Measurements from ENCODE around the gene HBM. TPM values are rescaled to one million over a fixed set of nuclear protein-coding genes. Genes with fewer than 3 reads are reported as not detected.

The HBM gene
- total RNA-seq, 1 donor from 2014 or later, result not detected

DNA sequence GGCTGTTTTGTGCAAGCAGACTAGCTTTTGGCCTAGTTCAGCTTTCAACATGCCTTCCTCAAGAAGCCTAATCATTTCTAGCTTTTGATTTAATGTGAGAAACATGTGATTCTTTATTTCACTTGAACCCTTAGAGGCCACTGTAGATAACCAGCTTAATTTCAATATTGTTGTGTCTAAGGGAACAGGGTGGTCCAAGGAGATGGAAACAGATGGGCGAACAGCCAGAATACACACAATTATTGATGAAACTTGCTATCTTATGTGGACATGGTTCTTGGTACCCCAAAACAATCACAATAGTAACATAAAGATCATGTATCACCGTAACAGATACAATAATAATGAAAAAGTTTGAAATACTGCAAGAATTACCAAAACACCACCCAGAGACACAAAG is 32.1 kb upstream of the HBM start:
- Histone ChIP-seq H2AFZ (replicated peaks) (no peak overlapping the region), H4K20me1 (ENCODE audit: low read depth) (peaks cover 4% of the 10 kb centered on the region), H3K9me3 (ENCODE audit: low read depth) (no peaks in the 10 kb centered on the region), H3K4me2 (no peak overlapping the region), H3K27me3 (no peaks in the 10 kb centered on the region), H3K4me3 (no peak overlapping the region), H3K9ac (no peak overlapping the region), H3F3A (ENCODE audit: low read depth) (peaks cover 10% of the 10 kb centered on the region), H3K36me3 (no peaks in the 10 kb centered on the region), H3K79me2 (ENCODE audit: low read depth) (peaks cover 34% of the 10 kb centered on the region), H3K4me1 (peaks cover 3% of the 10 kb centered on the region), H3K27ac (no peak overlapping the region)
- peaks cover 2% of the 10 kb centered on the region for H3K27me3 Mint-ChIP-seq (ENCODE audit: insufficient read depth, low read depth)
- no peak for DNase-seq (ENCODE audit: low spot score)
- H3K4me1 Mint-ChIP-seq, result no peaks in the 10 kb centered on the region
- no peak overlapping the region for H3K4me3 Mint-ChIP-seq
- TF ChIP-seq, protein P1, sequence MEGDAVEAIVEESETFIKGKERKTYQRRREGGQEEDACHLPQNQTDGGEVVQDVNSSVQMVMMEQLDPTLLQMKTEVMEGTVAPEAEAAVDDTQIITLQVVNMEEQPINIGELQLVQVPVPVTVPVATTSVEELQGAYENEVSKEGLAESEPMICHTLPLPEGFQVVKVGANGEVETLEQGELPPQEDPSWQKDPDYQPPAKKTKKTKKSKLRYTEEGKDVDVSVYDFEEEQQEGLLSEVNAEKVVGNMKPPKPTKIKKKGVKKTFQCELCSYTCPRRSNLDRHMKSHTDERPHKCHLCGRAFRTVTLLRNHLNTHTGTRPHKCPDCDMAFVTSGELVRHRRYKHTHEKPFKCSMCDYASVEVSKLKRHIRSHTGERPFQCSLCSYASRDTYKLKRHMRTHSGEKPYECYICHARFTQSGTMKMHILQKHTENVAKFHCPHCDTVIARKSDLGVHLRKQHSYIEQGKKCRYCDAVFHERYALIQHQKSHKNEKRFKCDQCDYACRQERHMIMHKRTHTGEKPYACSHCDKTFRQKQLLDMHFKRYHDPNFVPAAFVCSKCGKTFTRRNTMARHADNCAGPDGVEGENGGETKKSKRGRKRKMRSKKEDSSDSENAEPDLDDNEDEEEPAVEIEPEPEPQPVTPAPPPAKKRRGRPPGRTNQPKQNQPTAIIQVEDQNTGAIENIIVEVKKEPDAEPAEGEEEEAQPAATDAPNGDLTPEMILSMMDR (IDR thresholded peaks at IDR 0.05), result no peak
- TF ChIP-seq EZH2phosphoT487 (IDR thresholded peaks at IDR 0.05) (no peak), EZH2 (IDR thresholded peaks at IDR 0.05) (no peak)
- no peaks in the 10 kb centered on the region for H3K9me3 Mint-ChIP-seq
- no peak overlapping the region for H3K27ac Mint-ChIP-seq
- H3K36me3 Mint-ChIP-seq, result peaks cover 7% of the 10 kb centered on the region

DNA sequence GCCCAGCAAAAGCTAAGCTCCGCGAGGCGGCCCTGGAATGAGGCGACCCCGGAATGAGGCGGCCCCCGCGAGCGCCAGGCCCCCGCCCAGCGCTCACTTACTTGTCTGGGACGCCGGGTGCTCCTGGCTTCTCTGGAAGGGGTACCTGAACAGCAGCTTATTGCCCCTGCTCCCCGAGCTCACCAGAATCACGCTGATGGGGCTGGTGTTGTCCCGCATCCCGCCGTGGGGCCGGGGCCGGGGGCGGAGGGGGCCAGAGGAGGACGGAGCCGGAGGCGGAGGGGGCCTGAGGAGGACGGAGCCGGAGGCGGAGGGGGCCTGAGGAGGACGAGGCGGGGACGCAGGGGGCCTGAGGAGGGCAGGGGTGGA is 27.7 kb upstream of the HBM start:
- Histone ChIP-seq H3K27me3 (no peaks in the 10 kb centered on the region), H3K9ac (peak overlapping the region; percentile 17), H2AFZ (replicated peaks) (peak overlapping the region; percentile 33), H3K79me2 (ENCODE audit: low read depth) (peaks cover 26% of the 10 kb centered on the region), H3K4me1 (peaks cover 3% of the 10 kb centered on the region), H3K27ac (peak overlapping the region; percentile 74), H4K20me1 (ENCODE audit: low read depth) (no peaks in the 10 kb centered on the region), H3K4me3 (peak overlapping the region; percentile 65), H3K4me2 (peak overlapping the region; percentile 77), H3K9me3 (ENCODE audit: low read depth) (no peaks in the 10 kb centered on the region), H3F3A (ENCODE audit: low read depth) (peaks cover 26% of the 10 kb centered on the region), H3K36me3 (no peaks in the 10 kb centered on the region)
- Mint-ChIP-seq H3K4me1 (no peaks in the 10 kb centered on the region), H3K36me3 (peaks cover 5% of the 10 kb centered on the region), H3K27ac (peak overlapping the region; percentile 81), H3K27me3 (ENCODE audit: insufficient read depth, low read depth) (peaks cover 6% of the 10 kb centered on the region), H3K9me3 (no peaks in the 10 kb centered on the region), H3K4me3 (peak overlapping the region; percentile 89)
- TF ChIP-seq EZH2 (IDR thresholded peaks at IDR 0.05), result peak; percentile 52
- TF ChIP-seq, protein P1 (IDR thresholded peaks at IDR 0.05), result no peak
- TF ChIP-seq EZH2phosphoT487 (IDR thresholded peaks at IDR 0.05), result no peak
- peak; percentile 81 for DNase-seq (ENCODE audit: low spot score)

DNA sequence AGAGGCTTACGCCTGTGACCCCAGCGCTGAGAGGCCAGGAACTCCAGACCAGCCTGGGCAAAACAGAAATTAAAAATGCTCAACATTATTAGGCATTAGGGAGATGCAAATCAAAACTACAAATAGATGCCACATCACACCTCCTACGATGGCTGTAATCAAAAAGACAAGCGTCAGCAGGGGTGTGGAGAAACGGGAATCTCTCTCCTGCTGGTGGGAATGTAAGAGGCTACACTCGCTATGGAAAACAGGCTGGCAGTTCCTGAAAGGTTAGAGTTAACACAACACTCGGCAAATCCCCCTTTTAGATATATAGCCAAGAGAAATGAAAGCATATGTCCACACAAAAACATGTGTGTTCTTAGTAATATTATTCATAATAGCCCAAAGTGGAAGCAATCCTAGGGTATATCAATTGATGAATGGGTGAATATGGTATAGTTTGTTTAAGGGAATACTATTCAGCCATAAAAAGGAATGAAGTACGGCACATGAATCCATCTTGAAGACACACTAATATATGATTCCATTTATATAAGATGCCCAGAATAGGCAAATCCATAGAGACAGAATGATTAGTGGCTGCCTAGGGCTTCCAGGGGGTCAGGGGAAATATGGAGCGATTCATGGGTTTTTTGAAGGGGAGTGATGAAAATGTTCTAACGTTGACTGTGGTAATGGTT is 25.5 kb upstream of the HBM start:
- no peaks in the 10 kb centered on the region for H4K20me1 ChIP-seq (ENCODE audit: low read depth)

More for the DNA sequence above, 25.5 kb upstream of the HBM start:
- Histone ChIP-seq H3K9me3 (ENCODE audit: low read depth) (no peaks in the 10 kb centered on the region), H3F3A (ENCODE audit: low read depth) (peaks cover 26% of the 10 kb centered on the region), H3K4me3 (no peak overlapping the region), H2AFZ (replicated peaks) (no peak overlapping the region), H3K27me3 (no peaks in the 10 kb centered on the region), H3K27ac (no peak overlapping the region), H3K9ac (no peak overlapping the region), H3K79me2 (ENCODE audit: low read depth) (peaks cover 20% of the 10 kb centered on the region), H3K36me3 (no peaks in the 10 kb centered on the region), H3K4me1 (peaks cover 3% of the 10 kb centered on the region), H3K4me2 (no peak overlapping the region)
- DNase-seq (ENCODE audit: low spot score), result no peak
- peaks cover 3% of the 10 kb centered on the region for H3K36me3 Mint-ChIP-seq
- H3K27ac Mint-ChIP-seq, result no peak overlapping the region
- peak overlapping the region; percentile 10 for H3K4me3 Mint-ChIP-seq
- TF ChIP-seq EZH2phosphoT487 (IDR thresholded peaks at IDR 0.05), result no peak
- TF ChIP-seq, protein P1 (IDR thresholded peaks at IDR 0.05), result no peak
- no peak for TF ChIP-seq EZH2 (IDR thresholded peaks at IDR 0.05)
- H3K9me3 Mint-ChIP-seq, result no peaks in the 10 kb centered on the region
- H3K27me3 Mint-ChIP-seq (ENCODE audit: insufficient read depth, low read depth), result peaks cover 13% of the 10 kb centered on the region
- H3K4me1 Mint-ChIP-seq, result no peaks in the 10 kb centered on the region
